OCI-LY7 (cell line): ENCODE results near the gene LRIT1. TPM values are rescaled to one million over a fixed set of nuclear protein-coding genes. Genes with fewer than 3 reads are reported as not detected.

Source experiments
- BruUV-seq: library from RNA; stranded (reverse); fragments of 400-500 nt; replicated peaks from 2 replicates; lab custom pipeline; 2021; lab: Mats Ljungman, UMichigan
- CTCF ChIA-PET: fragments of 300-600 bp; sonication (Branson Sonifier 250); formaldehyde crosslinking; loops from one replicate; lab custom pipeline; 2022; ENCODE audit warnings: antibody characterized with exemption; ENCODE audit not compliant: unreplicated experiment; lab: Charles Lee
- POLR2A ChIA-PET: fragments of 300-600 bp; sonication (Branson Sonifier 250); formaldehyde crosslinking; loops from one replicate; lab custom pipeline; 2022; ENCODE audit warnings: antibody characterized with exemption; lab: Charles Lee
- DNase-seq: peaks from one replicate; pipeline ENCODE4 v3.0.0-alpha.2; 2015; ENCODE audit warnings: low spot score
- H2AFZ ChIP-seq: fragments of 200-600 bp; sonication (generic), shearing (Covaris generic); 2 replicates; pipeline ENCODE4 v1.6.1; 2014; ENCODE audit warnings: mild to moderate bottlenecking, antibody characterized with exemption, low read length, moderate library complexity
- H3K27ac ChIP-seq: fragments of 200-600 bp; sonication (generic); 2 replicates; pipeline ENCODE4 v1.5.1; 2014; ENCODE audit warnings: mixed run types, low read depth, mild to moderate bottlenecking, moderate library complexity, low read length, inconsistent platforms; ENCODE audit not compliant: poor library complexity, severe bottlenecking
- H3K36me3 ChIP-seq: fragments of 200-600 bp; sonication (generic); 2 replicates; pipeline ENCODE4 v1.6.1; 2014; ENCODE audit warnings: mild to moderate bottlenecking, antibody characterized with exemption, low read length, moderate library complexity, mixed read lengths; ENCODE audit not compliant: insufficient read depth
- H3K4me1 ChIP-seq: fragments of 200-600 bp; sonication (generic); 2 replicates; pipeline ENCODE4 v1.5.1; 2014; ENCODE audit warnings: mild to moderate bottlenecking, low read length; ENCODE audit not compliant: insufficient read depth, poor library complexity, severe bottlenecking
- H3K4me2 ChIP-seq: fragments of 200-600 bp; sonication (generic); 2 replicates; pipeline ENCODE4 v1.6.1; 2014; ENCODE audit warnings: mild to moderate bottlenecking, low read length
- H3K4me3 ChIP-seq: fragments of 200-600 bp; sonication (generic); 2 replicates; pipeline ENCODE4 v1.5.1; 2014; ENCODE audit warnings: mild to moderate bottlenecking, low read depth, low read length; ENCODE audit not compliant: poor library complexity, severe bottlenecking
- H3K79me2 ChIP-seq: fragments of 200-600 bp; sonication (generic); 2 replicates; pipeline ENCODE4 v1.6.1; 2016; ENCODE audit warnings: low read depth, mild to moderate bottlenecking, low read length, moderate library complexity, mixed read lengths; ENCODE audit not compliant: insufficient read depth
- H3K9me2 ChIP-seq: fragments of 200-600 bp; sonication (generic); 2 replicates; pipeline ENCODE4 v1.6.1; 2016; ENCODE audit warnings: mild to moderate bottlenecking, low read length, mixed read lengths; ENCODE audit not compliant: insufficient read depth
- H3K9me3 ChIP-seq: fragments of 200-600 bp; sonication (generic); 2 replicates; pipeline ENCODE4 v1.6.1; 2014; ENCODE audit warnings: mild to moderate bottlenecking, mixed run types, low read length, mixed read lengths
- H4K20me1 ChIP-seq: fragments of 200-600 bp; sonication (generic); 2 replicates; pipeline ENCODE4 v1.6.1; 2014; ENCODE audit warnings: mild to moderate bottlenecking, antibody characterized with exemption, low read length, moderate library complexity, mixed read lengths; ENCODE audit not compliant: insufficient read depth
- EZH2phosphoT487 ChIP-seq: fragments of 200-600 bp; sonication (generic); IDR thresholded peaks from 2 replicates; pipeline ENCODE4 v1.6.1; 2018; ENCODE audit warnings: low read depth, borderline replicate concordance, mild to moderate bottlenecking, mixed run types, antibody characterized with exemption, low read length, moderate library complexity, mixed read lengths
- intact Hi-C: fragments of 100-400 bp; cut with micrococcal nuclease; formaldehyde crosslinking; loops from one replicate; pipeline ENCODE4 v1.10.0; 2022; ENCODE audit not compliant: unreplicated experiment
- total RNA-seq, 2 experiments: library from RNA; depleted of rRNA in 1 of 2; stranded (reverse); fragments of >200 nt in 1 of 2; shearing (Covaris generic) in 1 of 2; gene quantifications; 2 replicates each; pipeline ENCODE4 v1.2.3, GENCODE V29; 2014 to 2022
- TF ChIP-seq, protein P1 (sequence below): fragments of 200-600 bp; sonication (generic); conservative IDR thresholded peaks from 2 replicates; pipeline ENCODE4 v1.5.1; 2014; ENCODE audit warnings: mild to moderate bottlenecking, antibody characterized with exemption, low read length, moderate library complexity, mixed read lengths

LRIT1 gene
- total RNA-seq, 2 experiments from 2014 or later = not detected

DNA sequence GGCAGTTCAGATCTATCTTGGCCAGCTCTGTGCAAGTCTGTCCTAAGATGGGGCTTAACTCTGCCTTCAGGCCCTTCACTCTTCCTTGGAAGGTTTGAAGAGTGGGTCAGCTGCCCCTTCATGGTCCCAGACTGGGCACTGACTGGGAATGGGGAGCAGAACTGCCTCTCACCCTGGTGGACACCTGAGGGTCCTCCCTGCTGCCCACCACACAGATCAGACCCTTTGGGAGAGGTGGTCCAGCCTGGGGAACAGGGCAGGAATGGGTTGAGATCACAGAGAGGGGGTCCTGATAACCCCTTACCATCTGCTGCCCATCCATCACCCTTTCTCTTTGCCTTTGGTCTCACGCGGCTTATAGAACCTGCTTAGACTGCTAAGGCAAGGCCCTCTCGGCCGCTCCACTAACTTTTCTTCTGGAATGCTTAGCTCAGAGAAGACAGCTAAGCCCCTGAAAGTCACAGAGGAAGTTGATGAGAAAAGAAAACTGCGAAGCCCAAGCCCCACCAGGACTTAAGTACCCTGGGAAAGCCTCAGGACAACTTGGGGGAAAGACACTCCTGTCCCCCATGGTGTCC lies 47.4 kb downstream of the LRIT1 start:
- POLR2A ChIA-PET = interaction anchor here (0.9 kb wide), 1 partner anchor 19 kb away, joined by 5 read pairs; no protein-coding TSS in a partner anchor
- no peak for TF ChIP-seq EZH2phosphoT487
- TF ChIP-seq, protein P1, sequence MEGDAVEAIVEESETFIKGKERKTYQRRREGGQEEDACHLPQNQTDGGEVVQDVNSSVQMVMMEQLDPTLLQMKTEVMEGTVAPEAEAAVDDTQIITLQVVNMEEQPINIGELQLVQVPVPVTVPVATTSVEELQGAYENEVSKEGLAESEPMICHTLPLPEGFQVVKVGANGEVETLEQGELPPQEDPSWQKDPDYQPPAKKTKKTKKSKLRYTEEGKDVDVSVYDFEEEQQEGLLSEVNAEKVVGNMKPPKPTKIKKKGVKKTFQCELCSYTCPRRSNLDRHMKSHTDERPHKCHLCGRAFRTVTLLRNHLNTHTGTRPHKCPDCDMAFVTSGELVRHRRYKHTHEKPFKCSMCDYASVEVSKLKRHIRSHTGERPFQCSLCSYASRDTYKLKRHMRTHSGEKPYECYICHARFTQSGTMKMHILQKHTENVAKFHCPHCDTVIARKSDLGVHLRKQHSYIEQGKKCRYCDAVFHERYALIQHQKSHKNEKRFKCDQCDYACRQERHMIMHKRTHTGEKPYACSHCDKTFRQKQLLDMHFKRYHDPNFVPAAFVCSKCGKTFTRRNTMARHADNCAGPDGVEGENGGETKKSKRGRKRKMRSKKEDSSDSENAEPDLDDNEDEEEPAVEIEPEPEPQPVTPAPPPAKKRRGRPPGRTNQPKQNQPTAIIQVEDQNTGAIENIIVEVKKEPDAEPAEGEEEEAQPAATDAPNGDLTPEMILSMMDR = no peak
- Histone ChIP-seq H4K20me1 (no peaks in the 10 kb centered on the region), H3K36me3 (no peaks in the 10 kb centered on the region), H3K4me2 (no peak overlapping the region; the same call in 1 of the 2 replicates), H3K27ac (no peak overlapping the region), H3K9me3 (no peaks in the 10 kb centered on the region), H3K4me1 (no peaks in the 10 kb centered on the region), H2AFZ (no peak overlapping the region), H3K4me3 (no peak overlapping the region), H3K9me2 (no peaks in the 10 kb centered on the region), H3K79me2 (no peaks in the 10 kb centered on the region)
- intact Hi-C loops = no loop called here
- DNase-seq = no peak
- CTCF ChIA-PET = no interaction called here
- BruUV-seq = no TSS peak

DNA sequence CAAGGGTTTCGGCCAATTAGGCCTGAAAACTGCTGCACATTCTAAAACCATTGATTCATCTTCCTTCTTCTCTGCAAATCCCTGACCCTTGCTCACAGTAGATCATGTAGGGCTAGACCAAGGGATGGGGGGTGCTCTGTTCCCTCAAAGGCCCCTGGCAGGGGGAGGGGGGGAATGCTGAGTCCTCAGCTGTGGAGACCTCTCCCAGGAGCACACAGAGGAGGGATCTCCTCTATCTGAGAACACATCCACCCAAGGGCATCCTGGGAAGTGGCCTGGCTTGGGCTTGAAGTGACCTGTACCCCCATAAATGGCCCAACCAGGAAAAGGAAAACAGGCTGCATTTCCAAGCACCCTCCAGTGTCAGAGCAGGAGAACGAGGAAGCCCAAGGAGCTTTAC lies 48.0 kb downstream of the LRIT1 start:
- intact Hi-C loops = no loop called here
- DNase-seq = no peak
- H3K9me3 ChIP-seq = no peaks in the 10 kb centered on the region
- ChIA-PET CTCF (no interaction called here), POLR2A (no interaction called here)
- no TSS peak for BruUV-seq
- H3K9me2 ChIP-seq = no peaks in the 10 kb centered on the region
- no peak overlapping the region for H3K4me2 ChIP-seq
- no peaks in the 10 kb centered on the region for H3K4me1 ChIP-seq
- no peak for TF ChIP-seq EZH2phosphoT487
- TF ChIP-seq, protein P1 = no peak
- no peaks in the 10 kb centered on the region for H3K79me2 ChIP-seq
- no peaks in the 10 kb centered on the region for H3K36me3 ChIP-seq
- no peak overlapping the region for H3K4me3 ChIP-seq
- H4K20me1 ChIP-seq = no peaks in the 10 kb centered on the region
- H3K27ac ChIP-seq = no peak overlapping the region
- H2AFZ ChIP-seq = no peak overlapping the region

DNA sequence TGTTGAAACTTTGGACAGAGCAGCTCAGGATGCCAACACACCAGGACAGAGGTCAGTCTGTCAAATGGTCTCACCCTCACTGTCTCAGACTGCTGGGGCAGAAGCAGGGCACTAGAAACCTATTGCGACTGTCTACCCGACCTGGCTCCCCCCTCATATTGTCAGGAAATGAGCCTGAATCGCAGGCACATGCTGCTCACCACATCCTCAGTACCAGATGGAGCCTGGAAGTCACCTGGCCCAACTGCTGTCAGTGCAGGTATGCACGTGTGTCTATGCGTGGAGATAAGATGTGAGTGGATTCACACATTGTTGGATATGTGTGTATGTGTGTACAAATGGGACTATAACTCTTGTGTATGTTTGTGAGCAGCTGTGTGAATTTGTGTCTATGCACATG lies 50.2 kb downstream of the LRIT1 start:
- CTCF ChIA-PET = no interaction called here
- TF ChIP-seq, protein P1 = no peak
- no peak for TF ChIP-seq EZH2phosphoT487
- Histone ChIP-seq H3K36me3 (no peaks in the 10 kb centered on the region), H3K4me3 (no peak overlapping the region), H3K4me1 (no peaks in the 10 kb centered on the region), H3K27ac (no peak overlapping the region), H3K9me2 (no peaks in the 10 kb centered on the region), H2AFZ (no peak overlapping the region), H3K9me3 (no peaks in the 10 kb centered on the region), H4K20me1 (no peaks in the 10 kb centered on the region), H3K79me2 (no peaks in the 10 kb centered on the region), H3K4me2 (no peak overlapping the region)
- no TSS peak for BruUV-seq
- intact Hi-C loops = no loop called here
- DNase-seq = no peak
- POLR2A ChIA-PET = no interaction called here
